HL-60/S4 treated with retinoic acid at 250 ng/mL for 4 days and 3 days (cell line): ENCODE data around the gene NEU2.
"Not testable (repeated sequence)": the region's sequence is repeated elsewhere in the genome, so short reads cannot be mapped to it uniquely, and the experiment has no call there.

Experiments
- in situ Hi-C: fragments of 300-500 bp; cut with MboI; formaldehyde crosslinking; loops from 2 replicates; pipeline ENCODE4 v1.7.0; 2022; ENCODE audit warnings: low sequenced_read_pairs

The NEU2 gene

GRCh38 chr2:233053928-233054784 is 21.7 kb downstream of the NEU2 start:
- in situ Hi-C loops: no loop called here

GRCh38 chr2:233055362-233055761 is 22.9 kb downstream of the NEU2 start:
- in situ Hi-C loops: no loop called here

GRCh38 chr2:233056961-233057605 is 24.6 kb downstream of the NEU2 start:
- in situ Hi-C loops: no loop called here

GRCh38 chr2:233058717-233059546 is 26.5 kb downstream of the NEU2 start:
- in situ Hi-C loops: no loop called here

- in situ Hi-C loops: no loop called here
Measured at GRCh38 chr2:233059547-233059796, 27.0 kb downstream of the NEU2 start.

- in situ Hi-C loops: no loop called here
Measured at GRCh38 chr2:233059797-233060500, 27.5 kb downstream of the NEU2 start, which contains the start of gene INPP5D. INPP5D (plus strand) TSS chr2:233060342; CDS start chr2:233060479, 137 bp downstream.

- in situ Hi-C loops: no loop called here
Measured at GRCh38 chr2:233060501-233060979, 28.1 kb downstream of the NEU2 start.

GRCh38 chr2:233060980-233061590 is 28.6 kb downstream of the NEU2 start:
- in situ Hi-C loops: no loop called here

- in situ Hi-C loops: no loop called here
Measured at GRCh38 chr2:233061591-233062450, 29.3 kb downstream of the NEU2 start.

- in situ Hi-C loops: no loop called here
Measured at GRCh38 chr2:233062451-233062850, 30.0 kb downstream of the NEU2 start.

GRCh38 chr2:233062946-233063268 is 30.4 kb downstream of the NEU2 start:
- in situ Hi-C loops: no loop called here

- in situ Hi-C loops: no loop called here
Measured at GRCh38 chr2:233063269-233063975, 30.9 kb downstream of the NEU2 start.

- in situ Hi-C loops: no loop called here
Measured at GRCh38 chr2:233063976-233064411, 31.5 kb downstream of the NEU2 start.

GRCh38 chr2:233064530-233065199 is 32.2 kb downstream of the NEU2 start:
- in situ Hi-C loops: no loop called here

- in situ Hi-C loops: not testable (repeated sequence)
Measured at GRCh38 chr2:233065200-233065589, 32.7 kb downstream of the NEU2 start.

GRCh38 chr2:233065954-233066470 is 33.5 kb downstream of the NEU2 start:
- in situ Hi-C loops: no loop called here

GRCh38 chr2:233068762-233069418 is 36.4 kb downstream of the NEU2 start:
- in situ Hi-C loops: no loop called here

- in situ Hi-C loops: no loop called here
Measured at GRCh38 chr2:233072838-233073237, 40.4 kb downstream of the NEU2 start.
